ENCODE results near the gene S100A5.
A peak's percentile ranks its signal among the peaks of the same experiment; 100 is the strongest.

The S100A5 gene

GRCh38 chr1:153544453-153545066, 3.8 kb upstream of the S100A5 start:
- Histone ChIP-seq H3K9ac (ENCODE audit: low read depth, low read length, poor library complexity, severe bottlenecking) (peak overlapping the region; percentile 95), H3K79me2 (ENCODE audit: insufficient read depth, low read length) (peaks cover 32% of the 10 kb centered on the region), H3K27me3 (ENCODE audit: insufficient read depth, low read length, poor library complexity, severe bottlenecking) (no peaks in the 10 kb centered on the region), H4K20me1 (ENCODE audit: insufficient read depth, low read length, poor library complexity, severe bottlenecking) (peaks cover 25% of the 10 kb centered on the region), H3K4me3 (ENCODE audit: low read length, poor library complexity, severe bottlenecking) (peak overlapping the region; percentile 89), H3K9me2 (replicated peaks; ENCODE audit: low read depth, low read length) (no peaks in the 10 kb centered on the region), H3F3A (ENCODE audit: low read depth) (peaks cover 18% of the 10 kb centered on the region), H3K4me2 (ENCODE audit: low read depth, low read length, poor library complexity, severe bottlenecking) (peak overlapping the region; percentile 98), H3K9me3 (ENCODE audit: insufficient read depth, low read depth, low read length) (no peaks in the 10 kb centered on the region), H3K4me1 (ENCODE audit: insufficient read depth, low read length, poor library complexity, severe bottlenecking) (peaks cover 91% of the 10 kb centered on the region), H3K36me3 (ENCODE audit: insufficient read depth, low read length) (peaks cover 13% of the 10 kb centered on the region; the same call in 1 of the 2 replicates), H2AFZ (ENCODE audit: low read length) (no peak overlapping the region)
- TF ChIP-seq CTCF (conservative IDR thresholded peaks at IDR 0.05; ENCODE audit: low read length) (no peak), EZH2phosphoT487 (IDR thresholded peaks at IDR 0.05; ENCODE audit: borderline replicate concordance) (no peak)

- H3K9me2 ChIP-seq (replicated peaks; ENCODE audit: low read depth, low read length) = no peaks in the 10 kb centered on the region
- H3K4me2 ChIP-seq (ENCODE audit: low read depth, low read length, poor library complexity, severe bottlenecking) = peak overlapping the region; percentile 98
- H2AFZ ChIP-seq (ENCODE audit: low read length) = no peak overlapping the region
- no peaks in the 10 kb centered on the region for H3K9me3 ChIP-seq (ENCODE audit: insufficient read depth, low read depth, low read length)
- peaks cover 25% of the 10 kb centered on the region for H4K20me1 ChIP-seq (ENCODE audit: insufficient read depth, low read length, poor library complexity, severe bottlenecking)
- H3K9ac ChIP-seq (ENCODE audit: low read depth, low read length, poor library complexity, severe bottlenecking) = peak overlapping the region; percentile 95
- peaks cover 32% of the 10 kb centered on the region for H3K79me2 ChIP-seq (ENCODE audit: insufficient read depth, low read length)
- H3K36me3 ChIP-seq (ENCODE audit: insufficient read depth, low read length) = peaks cover 13% of the 10 kb centered on the region; the same call in 1 of the 2 replicates
- no peak for TF ChIP-seq EZH2phosphoT487 (IDR thresholded peaks at IDR 0.05; ENCODE audit: borderline replicate concordance)
- TF ChIP-seq CTCF (conservative IDR thresholded peaks at IDR 0.05; ENCODE audit: low read length) = no peak
- peaks cover 18% of the 10 kb centered on the region for H3F3A ChIP-seq (ENCODE audit: low read depth)
- H3K4me1 ChIP-seq (ENCODE audit: insufficient read depth, low read length, poor library complexity, severe bottlenecking) = peaks cover 84% of the 10 kb centered on the region
- no peaks in the 10 kb centered on the region for H3K27me3 ChIP-seq (ENCODE audit: insufficient read depth, low read length, poor library complexity, severe bottlenecking)
- peak overlapping the region; percentile 89 for H3K4me3 ChIP-seq (ENCODE audit: low read length, poor library complexity, severe bottlenecking)
Measured at GRCh38 chr1:153543736-153544135, 3.0 kb upstream of the S100A5 start.

- H3K4me2 ChIP-seq (ENCODE audit: low read depth, low read length, poor library complexity, severe bottlenecking) = peak overlapping the region; percentile 98
Measured at GRCh38 chr1:153542956-153543711, 2.4 kb upstream of the S100A5 start.

More at GRCh38 chr1:153542956-153543711, 2.4 kb upstream of the S100A5 start:
- Histone ChIP-seq H3F3A (ENCODE audit: low read depth) (peaks cover 18% of the 10 kb centered on the region), H3K36me3 (ENCODE audit: insufficient read depth, low read length) (peaks cover 13% of the 10 kb centered on the region; the same call in 1 of the 2 replicates), H3K27me3 (ENCODE audit: insufficient read depth, low read length, poor library complexity, severe bottlenecking) (no peaks in the 10 kb centered on the region), H3K4me1 (ENCODE audit: insufficient read depth, low read length, poor library complexity, severe bottlenecking) (peaks cover 83% of the 10 kb centered on the region), H3K9me2 (replicated peaks; ENCODE audit: low read depth, low read length) (no peaks in the 10 kb centered on the region), H4K20me1 (ENCODE audit: insufficient read depth, low read length, poor library complexity, severe bottlenecking) (peaks cover 25% of the 10 kb centered on the region), H3K79me2 (ENCODE audit: insufficient read depth, low read length) (peaks cover 32% of the 10 kb centered on the region), H3K4me3 (ENCODE audit: low read length, poor library complexity, severe bottlenecking) (peak overlapping the region; percentile 89), H3K9ac (ENCODE audit: low read depth, low read length, poor library complexity, severe bottlenecking) (peak overlapping the region; percentile 95), H3K9me3 (ENCODE audit: insufficient read depth, low read depth, low read length) (no peaks in the 10 kb centered on the region), H2AFZ (ENCODE audit: low read length) (no peak overlapping the region)
- no peak for TF ChIP-seq EZH2phosphoT487 (IDR thresholded peaks at IDR 0.05; ENCODE audit: borderline replicate concordance)
- no peak for TF ChIP-seq CTCF (conservative IDR thresholded peaks at IDR 0.05; ENCODE audit: low read length)
